Measurements from ENCODE around the gene ATP1B2.
A peak's percentile ranks its signal among the peaks of the same experiment; 100 is the strongest.

The ATP1B2 gene

DNA sequence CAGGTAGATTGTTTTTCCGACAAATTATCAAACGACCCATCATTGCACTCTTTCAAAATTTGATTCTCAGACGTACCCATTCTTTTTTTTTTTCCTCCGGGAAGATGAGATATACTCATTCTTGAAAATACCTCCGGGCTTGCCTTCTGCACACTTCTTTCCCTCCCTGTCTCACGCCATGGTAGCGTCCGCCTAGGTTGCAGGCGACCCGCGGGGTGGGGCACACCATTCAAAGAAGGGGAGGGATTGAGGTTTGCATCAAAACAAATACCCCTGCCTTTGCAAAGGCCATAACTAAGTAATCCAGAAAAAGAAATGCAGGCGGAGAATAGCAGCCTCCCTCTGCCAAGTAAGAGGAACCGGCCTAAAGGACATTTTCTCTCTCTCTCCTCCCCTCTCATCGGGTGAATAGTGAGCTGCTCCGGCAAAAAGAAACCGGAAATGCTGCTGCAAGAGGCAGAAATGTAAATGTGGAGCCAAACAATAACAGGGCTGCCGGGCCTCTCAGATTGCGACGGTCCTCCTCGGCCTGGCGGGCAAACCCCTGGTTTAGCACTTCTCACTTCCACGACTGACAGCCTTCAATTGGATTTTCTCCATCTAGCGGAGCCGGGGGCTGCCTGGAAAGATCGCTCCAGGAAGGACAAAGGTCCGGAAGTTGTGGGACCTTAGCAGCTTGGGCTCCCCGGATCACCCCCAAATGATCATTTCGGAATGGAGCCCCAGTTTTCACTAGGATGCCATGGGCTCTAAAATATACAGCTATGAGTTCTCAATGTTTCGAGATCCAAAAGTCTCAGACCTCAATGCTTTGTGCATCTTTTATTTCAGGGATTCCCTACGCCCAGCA, 35.7 kb downstream of the ATP1B2 start:
- DNase-seq = peak; percentile 68

- DNase-seq = peak; percentile 64
Measured at GRCh38 chr17:7687072-7687907, 36.6 kb downstream of the ATP1B2 start, which contains the start of gene TP53. TSS of gene TP53 (minus strand) at chr17:7687490. CDS start at chr17:7676594, 10,896 bp downstream.

DNA sequence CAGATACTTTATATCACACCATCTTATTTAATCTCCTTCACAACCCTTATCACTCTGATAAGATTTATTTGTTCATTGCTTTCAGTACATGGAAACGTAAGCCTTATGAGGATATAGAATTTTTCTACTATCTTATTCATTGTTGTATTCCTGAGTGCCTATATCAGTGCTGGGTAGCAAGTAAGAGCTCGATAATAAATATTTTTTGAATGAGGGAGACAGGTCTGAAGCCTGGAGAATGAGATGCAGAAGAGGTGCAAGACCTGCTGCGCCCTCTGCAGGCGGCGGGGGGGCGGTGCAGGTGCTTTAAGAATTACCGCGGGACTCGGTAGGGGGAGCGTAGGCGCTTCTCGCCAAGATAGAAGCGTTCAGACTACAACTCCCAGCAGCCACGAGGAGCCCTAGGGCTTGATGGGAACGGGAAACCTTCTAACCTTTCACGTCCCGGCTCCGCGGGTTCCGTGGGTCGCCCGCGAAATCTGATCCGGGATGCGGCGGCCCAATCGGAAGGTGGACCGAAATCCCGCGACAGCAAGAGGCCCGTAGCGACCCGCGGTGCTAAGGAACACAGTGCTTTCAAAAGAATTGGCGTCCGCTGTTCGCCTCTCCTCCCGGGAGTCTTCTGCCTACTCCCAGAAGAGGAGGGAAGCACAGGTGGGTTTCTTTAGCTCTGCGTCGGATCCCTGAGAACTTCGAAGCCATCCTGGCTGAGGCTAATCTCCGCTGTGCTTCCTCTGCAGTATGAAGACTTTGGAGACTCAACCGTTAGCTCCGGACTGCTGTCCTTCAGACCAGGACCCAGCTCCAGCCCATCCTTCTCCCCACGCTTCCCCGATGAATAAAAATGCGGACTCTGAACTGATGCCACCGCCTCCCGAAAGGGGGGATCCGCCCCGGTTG, 37.4 kb downstream of the ATP1B2 start, which contains the start of gene WRAP53:
TSS of gene WRAP53 (plus strand) at position 570 of the 900 bp plus-strand sequence. CDS start at position 742, 172 bp downstream.
- peak; percentile 94 for DNase-seq

DNA sequence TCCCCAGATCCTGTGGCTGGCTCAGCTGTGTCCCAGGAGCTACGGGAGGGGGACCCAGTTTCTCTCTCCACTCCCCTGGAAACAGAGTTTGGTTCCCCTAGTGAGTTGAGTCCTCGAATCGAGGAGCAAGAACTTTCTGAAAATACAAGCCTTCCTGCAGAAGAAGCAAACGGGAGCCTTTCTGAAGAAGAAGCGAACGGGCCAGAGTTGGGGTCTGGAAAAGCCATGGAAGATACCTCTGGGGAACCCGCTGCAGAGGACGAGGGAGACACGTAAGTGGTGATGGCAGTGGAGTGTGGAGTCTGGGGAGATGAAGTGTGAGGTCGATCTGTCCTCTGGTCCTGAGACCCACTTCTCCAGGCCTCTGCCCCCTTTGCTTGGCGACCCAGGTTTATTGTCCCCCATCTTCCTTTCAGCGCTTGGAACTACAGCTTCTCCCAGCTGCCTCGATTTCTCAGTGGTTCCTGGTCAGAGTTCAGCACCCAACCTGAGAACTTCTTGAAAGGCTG, 38.1 kb downstream of the ATP1B2 start:
- DNase-seq = no peak

GRCh38 chr17:7695586-7695985, 44.9 kb downstream of the ATP1B2 start:
- DNase-seq = no peak

DNA sequence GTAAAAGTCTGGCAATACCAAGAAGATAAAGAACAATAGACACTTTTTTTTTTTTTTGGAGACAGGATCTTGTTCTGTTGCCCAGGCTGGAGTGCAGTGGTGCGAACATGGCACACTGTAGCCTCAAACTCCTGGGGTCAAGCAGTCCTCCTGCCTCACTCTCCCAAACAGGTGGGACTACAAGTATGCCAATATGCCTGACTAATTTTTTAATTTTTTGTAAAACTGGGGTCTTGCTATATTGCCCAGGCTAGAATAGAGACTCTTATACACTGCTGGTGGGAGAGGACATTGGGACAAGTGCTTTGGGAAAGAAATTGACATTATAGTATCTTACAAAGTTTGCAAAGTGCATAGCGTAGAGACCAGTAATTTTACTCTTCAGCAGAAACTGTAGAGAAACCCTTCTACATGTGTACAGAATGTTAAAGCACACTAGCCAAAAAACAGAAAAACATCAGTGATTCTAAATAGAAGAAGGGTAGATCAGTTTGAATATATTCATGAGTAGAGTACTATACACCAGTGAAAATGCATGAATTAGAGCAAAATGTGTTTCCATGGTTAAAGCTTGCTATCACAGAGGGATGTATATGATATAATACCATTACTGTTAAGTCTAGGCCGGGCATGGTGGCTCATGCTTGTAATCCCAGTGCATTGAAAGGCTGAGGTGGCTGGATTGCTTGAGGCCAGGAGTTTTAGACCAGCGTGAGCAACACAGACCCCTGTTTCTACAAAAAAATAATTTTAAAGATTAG, 47.3 kb downstream of the ATP1B2 start:
- no peak for DNase-seq

DNA sequence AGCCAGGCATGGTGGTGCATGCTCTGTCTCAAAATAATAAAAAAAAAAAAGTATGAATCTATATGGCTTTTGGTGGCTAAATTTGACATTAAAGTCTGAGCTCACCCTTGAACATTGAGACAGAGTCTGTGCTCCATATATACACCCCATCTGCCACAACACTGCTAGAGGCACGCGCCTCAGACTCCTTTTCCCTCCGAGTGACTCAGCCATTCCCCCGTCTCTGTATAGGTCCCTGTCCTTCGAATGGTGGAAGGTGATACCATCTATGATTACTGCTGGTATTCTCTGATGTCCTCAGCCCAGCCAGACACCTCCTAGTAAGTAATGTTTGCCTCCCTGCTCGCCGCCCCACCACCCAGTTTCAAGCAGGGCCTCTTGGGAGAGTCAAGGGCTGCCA, 49.8 kb downstream of the ATP1B2 start:
- no peak for DNase-seq

DNA sequence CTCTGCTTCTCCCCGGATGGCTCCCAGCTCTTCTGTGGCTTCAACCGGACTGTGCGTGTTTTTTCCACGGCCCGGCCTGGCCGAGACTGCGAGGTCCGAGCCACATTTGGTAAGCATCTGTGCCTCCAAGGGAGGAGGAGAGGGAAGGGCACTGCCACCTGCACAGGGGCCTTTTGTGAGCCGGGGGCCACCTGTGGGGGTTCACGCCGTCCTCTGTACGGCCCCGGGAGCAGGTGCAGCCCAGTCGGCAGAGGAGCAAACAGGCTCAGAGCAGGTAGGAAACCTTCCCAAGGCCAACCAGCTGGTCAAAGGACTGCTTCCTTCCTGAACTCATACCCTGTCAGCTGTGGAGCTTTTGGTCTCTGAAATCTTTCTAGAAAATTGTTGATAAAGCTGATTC, 51.0 kb downstream of the ATP1B2 start:
- no peak for DNase-seq

DNA sequence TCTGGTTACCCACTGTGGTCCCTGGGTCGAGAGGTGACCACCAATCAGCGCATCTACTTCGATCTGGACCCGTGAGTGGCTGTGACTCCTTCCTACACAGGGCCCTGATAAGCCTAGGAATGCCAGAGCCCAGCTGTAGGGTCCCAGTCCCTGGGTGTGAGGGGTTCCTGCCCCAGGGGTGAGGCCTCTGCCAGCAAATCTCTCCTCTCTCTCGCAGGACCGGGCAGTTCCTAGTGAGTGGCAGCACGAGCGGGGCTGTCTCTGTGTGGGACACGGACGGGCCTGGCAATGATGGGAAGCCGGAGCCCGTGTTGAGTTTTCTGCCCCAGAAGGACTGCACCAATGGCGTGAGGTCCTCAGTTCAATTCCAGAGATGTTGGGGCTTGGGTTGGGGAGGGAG, 52.0 kb downstream of the ATP1B2 start:
- no peak for DNase-seq

- DNase-seq = peak; percentile 11
Measured at GRCh38 chr17:7703584-7704479, 53.1 kb downstream of the ATP1B2 start.

- no peak for DNase-seq
Measured at GRCh38 chr17:7704601-7705268, 54.0 kb downstream of the ATP1B2 start, which contains the start of gene EFNB3. TSS of gene EFNB3 (plus strand) at chr17:7705202. CDS start at chr17:7705599, 397 bp downstream.

GRCh38 chr17:7705269-7706255, 54.8 kb downstream of the ATP1B2 start:
- DNase-seq = no peak

DNA sequence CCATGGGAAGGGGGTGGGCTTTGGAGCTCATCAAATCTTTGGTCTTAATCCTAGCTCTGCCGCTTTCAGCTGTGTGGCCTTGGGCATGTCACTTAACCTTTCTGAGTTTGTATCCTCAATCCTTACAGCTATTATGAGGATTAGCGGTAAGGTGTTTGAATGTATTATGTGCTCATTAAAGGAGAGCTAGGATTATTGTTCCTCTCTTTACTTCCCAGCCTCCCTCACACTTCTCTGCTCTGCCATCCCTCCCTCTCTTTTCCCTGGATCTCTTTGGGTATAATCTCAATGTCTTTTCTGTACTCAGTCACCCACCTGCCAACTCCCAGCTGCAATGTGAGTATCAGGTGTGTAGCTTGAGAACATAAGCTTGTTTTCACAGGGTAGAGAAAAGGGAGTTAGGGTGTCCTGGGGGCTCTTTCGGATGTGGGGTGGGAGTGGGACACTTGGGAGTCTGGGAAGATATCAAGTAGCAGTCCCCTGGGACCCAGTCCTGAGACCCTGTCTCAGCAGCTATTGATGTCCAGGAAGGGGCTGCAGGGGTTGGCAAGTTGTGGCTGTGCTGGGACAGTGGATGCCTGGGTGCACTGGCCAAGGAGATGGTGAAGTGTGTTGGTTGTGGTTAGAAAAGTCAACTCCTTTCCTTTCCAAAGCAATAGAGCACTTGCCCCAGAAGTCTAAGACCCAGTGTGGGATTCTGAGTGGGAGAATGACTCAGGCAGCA, 56.1 kb downstream of the ATP1B2 start:
- no peak for DNase-seq

All from NCI-H1436 treated with DMSO at 0.1 percent for 48 hours (cell line).